ENCODE measurements around the gene NUP35. TPM values are rescaled to one million over a fixed set of nuclear protein-coding genes. Genes with fewer than 3 reads are reported as not detected.
"Not testable (repeated sequence)": the region's sequence is repeated elsewhere in the genome, so short reads cannot be mapped to it uniquely, and the experiment has no call there.

The NUP35 gene
- total and polyA plus RNA-seq, 8 donors, result 13.3 to 27.9 (median 24.8) TPM

DNA sequence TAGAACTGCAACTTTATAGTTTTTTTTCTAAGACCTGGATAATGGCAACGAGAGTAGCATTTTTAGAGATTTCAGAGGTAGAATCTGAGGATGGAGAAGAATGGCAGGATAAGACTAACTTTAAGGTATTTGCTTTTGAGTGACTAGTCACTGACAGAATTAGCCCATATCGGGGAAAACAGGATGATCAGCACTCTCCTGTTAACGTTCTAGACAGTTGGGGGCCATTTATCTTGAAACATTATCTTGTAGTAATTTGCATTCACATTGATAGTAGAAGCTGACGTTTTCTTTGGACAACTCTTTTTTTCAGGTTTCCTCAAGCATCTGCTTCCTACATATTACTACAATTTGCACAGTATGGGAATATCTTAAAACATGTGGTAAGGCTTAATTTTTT is 32.9 kb downstream of the NUP35 start:
- no peak for DNase-seq
- Histone ChIP-seq H3K27me3 (no peaks in the 10 kb centered on the region), H3K36me3 (peaks cover 0 to 49% of the 10 kb centered on the region in 2 donors), H3K27ac (no peak overlapping the region), H3K4me3 (no peak overlapping the region), H3K4me1 (no peaks in the 10 kb centered on the region), H3K9me3 (no peaks in the 10 kb centered on the region)
- TF ChIP-seq CTCF (IDR thresholded peaks at IDR 0.05), result no peak
- no peak for ATAC-seq
- intact Hi-C loops (cut with DNase I), result no loop called here

GRCh38 chr2:183162362-183162761 is 38.1 kb downstream of the NUP35 start:
- ATAC-seq (no peak), DNase-seq (no peak)
- no peaks in the 10 kb centered on the region for H3K4me1 ChIP-seq
- no peak for TF ChIP-seq CTCF (IDR thresholded peaks at IDR 0.05)
- H3K36me3 ChIP-seq, result peaks cover 0 to 51% of the 10 kb centered on the region in 2 donors
- H3K27ac ChIP-seq, result no peak overlapping the region
- intact Hi-C loops (cut with DNase I), result no loop called here
- H3K4me3 ChIP-seq, result no peak overlapping the region
- H3K27me3 ChIP-seq, result no peaks in the 10 kb centered on the region
- H3K9me3 ChIP-seq, result no peaks in the 10 kb centered on the region

- DNase-seq, result no peak
- intact Hi-C loops (cut with DNase I), result no loop called here
These were observed 39.8 kb downstream of the NUP35 start for GRCh38 chr2:183163821-183164649.

GRCh38 chr2:183164650-183165015 is 40.4 kb downstream of the NUP35 start:
- DNase-seq (no peak), ATAC-seq (no peak)
- no peak overlapping the region for H3K27ac ChIP-seq
- H3K27me3 ChIP-seq, result no peaks in the 10 kb centered on the region
- intact Hi-C loops (cut with DNase I), result no loop called here
- TF ChIP-seq CTCF (IDR thresholded peaks at IDR 0.05), result no peak
- H3K36me3 ChIP-seq, result peaks cover 0 to 44% of the 10 kb centered on the region in 2 donors
- no peaks in the 10 kb centered on the region for H3K4me1 ChIP-seq
- no peaks in the 10 kb centered on the region for H3K9me3 ChIP-seq
- H3K4me3 ChIP-seq, result no peak overlapping the region

More at GRCh38 chr2:183163821-183164649, 39.8 kb downstream of the NUP35 start:
- H3K9me3 ChIP-seq, result no peaks in the 10 kb centered on the region
- H3K27ac ChIP-seq, result no peak overlapping the region
- no peak for TF ChIP-seq CTCF (IDR thresholded peaks at IDR 0.05)
- no peaks in the 10 kb centered on the region for H3K4me1 ChIP-seq
- peaks cover 0 to 50% of the 10 kb centered on the region in 2 donors for H3K36me3 ChIP-seq
- no peaks in the 10 kb centered on the region for H3K27me3 ChIP-seq
- H3K4me3 ChIP-seq, result no peak overlapping the region
- no peak for ATAC-seq

DNA sequence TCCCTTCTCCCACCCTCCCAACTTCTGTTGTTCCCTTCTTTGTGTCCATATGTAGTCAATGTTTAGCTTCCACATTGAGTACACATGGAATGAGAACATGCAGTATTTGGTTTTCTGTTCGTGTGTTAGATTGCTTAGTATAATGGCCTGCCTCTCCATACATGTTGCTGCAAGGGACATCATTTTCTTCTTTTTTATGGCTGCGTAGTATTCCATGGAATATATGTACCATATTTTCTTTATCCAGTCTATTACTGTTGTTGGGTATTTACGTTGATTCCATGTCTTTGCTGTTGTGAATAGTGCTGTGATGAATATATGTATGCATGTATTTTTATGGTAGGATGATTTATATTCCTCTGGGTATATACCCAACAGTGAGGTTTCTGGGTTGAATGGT is 42.0 kb downstream of the NUP35 start:
- no peaks in the 10 kb centered on the region for H3K9me3 ChIP-seq
- intact Hi-C loops (cut with DNase I), result no loop called here
- H3K27ac ChIP-seq, result no peak overlapping the region
- no peak overlapping the region for H3K4me3 ChIP-seq
- no peak for DNase-seq
- no peak for ATAC-seq
- H3K36me3 ChIP-seq, result peaks cover 0 to 29% of the 10 kb centered on the region in 2 donors
- no peak for TF ChIP-seq CTCF (IDR thresholded peaks at IDR 0.05)
- H3K27me3 ChIP-seq, result no peaks in the 10 kb centered on the region
- H3K4me1 ChIP-seq, result no peaks in the 10 kb centered on the region

DNA sequence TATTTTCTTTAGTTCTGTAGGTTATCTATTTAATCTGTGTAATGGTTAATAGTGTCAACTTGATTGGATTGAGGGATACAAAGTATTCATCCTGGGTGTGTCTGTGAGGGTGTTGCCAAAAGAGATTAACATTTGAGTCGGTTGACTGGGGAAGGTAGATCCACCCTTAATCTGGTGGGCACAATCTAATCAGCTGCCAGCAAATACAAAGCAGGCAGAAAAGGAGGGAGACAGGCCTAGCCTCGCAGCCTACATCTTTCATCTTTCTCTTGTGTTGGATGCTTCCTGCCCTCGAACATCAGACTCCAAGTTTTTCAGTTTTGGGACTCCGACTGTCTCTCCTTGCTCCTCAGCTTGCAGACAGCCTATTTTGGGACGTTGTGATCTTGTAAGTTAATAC is 42.7 kb downstream of the NUP35 start:
- DNase-seq; H3K4me3 ChIP-seq; intact Hi-C loops (cut with DNase I); H3K27me3 ChIP-seq; H3K27ac ChIP-seq; H3K9me3 ChIP-seq; ATAC-seq; H3K4me1 ChIP-seq: not testable (repeated sequence)
- peaks cover 0 to 21% of the 10 kb centered on the region in 2 donors for H3K36me3 ChIP-seq

Measured in left lung (tissue), 10 donors.